ENCODE measurements around the gene PKP2. TPM values are rescaled to one million over a fixed set of nuclear protein-coding genes. Genes with fewer than 3 reads are reported as not detected.

Gene PKP2
- total and polyA plus RNA-seq, 2 of the 8 experiments (the other 6 are each of a cell fraction or from before 2014, with no cell fraction given) = 9.6 to 44.8 TPM

GRCh38 chr12:32921397-32921796 lies 24.8 kb upstream of the PKP2 start (continued):
- TF ChIP-seq CHD7 (IDR thresholded peaks at IDR 0.05; ENCODE audit: insufficient replicate concordance, low read length) (no peak), CREB1 (IDR thresholded peaks at IDR 0.05) (no peak), RBBP5 (IDR thresholded peaks at IDR 0.05; ENCODE audit: borderline replicate concordance, low read depth, low read length) (no peak), EGR1 (IDR thresholded peaks at IDR 0.05; ENCODE audit: borderline replicate concordance, low read depth, low read length) (no peak), MAFK (IDR thresholded peaks at IDR 0.05; ENCODE audit: low read depth, low read length) (no peak)
